ENCODE measurements around the gene KIAA0930. TPM values are rescaled to one million over a fixed set of nuclear protein-coding genes. Genes with fewer than 3 reads are reported as not detected.

The KIAA0930 gene
- total RNA-seq, 3 donors from 2014 or later (not counting 1 experiment from before 2014, with no cell fraction given) = 32.6 to 39.1 (median 38.4) TPM

DNA sequence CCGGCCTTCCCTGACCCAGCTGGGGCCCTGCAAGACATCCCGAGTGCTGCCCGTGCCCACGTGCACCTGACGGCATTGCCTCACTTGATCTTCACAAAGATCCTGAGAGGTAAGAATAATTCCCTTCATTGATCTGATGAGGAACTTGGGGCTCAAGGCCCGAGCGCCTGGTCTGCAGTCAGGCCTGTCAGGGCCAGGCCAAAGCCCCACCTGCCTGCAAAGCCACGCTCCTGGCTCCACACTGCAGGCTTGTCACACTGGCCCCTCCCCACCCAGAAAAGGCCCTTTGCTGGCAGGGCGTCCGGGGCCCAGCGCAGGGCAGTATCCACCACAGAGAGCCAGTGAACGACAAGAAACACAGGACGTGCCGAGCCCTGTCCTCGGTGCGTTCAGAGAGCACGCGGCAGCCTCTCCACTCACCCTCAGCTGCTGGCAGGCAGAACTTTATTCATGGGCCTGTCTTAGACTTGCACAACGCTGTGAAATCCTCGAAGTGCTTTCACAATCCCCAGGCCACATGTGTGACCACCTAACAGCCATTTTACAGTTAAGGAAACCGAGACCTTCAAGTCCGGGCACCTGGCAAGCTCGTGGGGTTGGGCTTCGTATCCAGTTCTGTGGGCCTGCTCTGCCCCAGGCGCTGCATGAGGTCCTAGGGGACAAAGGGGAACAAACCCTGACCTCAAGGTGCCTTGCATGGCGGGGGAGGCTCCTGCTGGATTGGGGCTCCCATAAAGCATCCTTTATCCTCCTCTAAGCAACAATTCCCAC is 14.8 kb downstream of the KIAA0930 start:
- no peak overlapping the region for H3K4me3 Mint-ChIP-seq
- 76% methylated on average over 26 of the region's 26 CpGs for WGBS (ENCODE audit: insufficient coverage)
- TF ChIP-seq, protein P1, sequence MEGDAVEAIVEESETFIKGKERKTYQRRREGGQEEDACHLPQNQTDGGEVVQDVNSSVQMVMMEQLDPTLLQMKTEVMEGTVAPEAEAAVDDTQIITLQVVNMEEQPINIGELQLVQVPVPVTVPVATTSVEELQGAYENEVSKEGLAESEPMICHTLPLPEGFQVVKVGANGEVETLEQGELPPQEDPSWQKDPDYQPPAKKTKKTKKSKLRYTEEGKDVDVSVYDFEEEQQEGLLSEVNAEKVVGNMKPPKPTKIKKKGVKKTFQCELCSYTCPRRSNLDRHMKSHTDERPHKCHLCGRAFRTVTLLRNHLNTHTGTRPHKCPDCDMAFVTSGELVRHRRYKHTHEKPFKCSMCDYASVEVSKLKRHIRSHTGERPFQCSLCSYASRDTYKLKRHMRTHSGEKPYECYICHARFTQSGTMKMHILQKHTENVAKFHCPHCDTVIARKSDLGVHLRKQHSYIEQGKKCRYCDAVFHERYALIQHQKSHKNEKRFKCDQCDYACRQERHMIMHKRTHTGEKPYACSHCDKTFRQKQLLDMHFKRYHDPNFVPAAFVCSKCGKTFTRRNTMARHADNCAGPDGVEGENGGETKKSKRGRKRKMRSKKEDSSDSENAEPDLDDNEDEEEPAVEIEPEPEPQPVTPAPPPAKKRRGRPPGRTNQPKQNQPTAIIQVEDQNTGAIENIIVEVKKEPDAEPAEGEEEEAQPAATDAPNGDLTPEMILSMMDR (IDR thresholded peaks at IDR 0.05) = no peak

DNA sequence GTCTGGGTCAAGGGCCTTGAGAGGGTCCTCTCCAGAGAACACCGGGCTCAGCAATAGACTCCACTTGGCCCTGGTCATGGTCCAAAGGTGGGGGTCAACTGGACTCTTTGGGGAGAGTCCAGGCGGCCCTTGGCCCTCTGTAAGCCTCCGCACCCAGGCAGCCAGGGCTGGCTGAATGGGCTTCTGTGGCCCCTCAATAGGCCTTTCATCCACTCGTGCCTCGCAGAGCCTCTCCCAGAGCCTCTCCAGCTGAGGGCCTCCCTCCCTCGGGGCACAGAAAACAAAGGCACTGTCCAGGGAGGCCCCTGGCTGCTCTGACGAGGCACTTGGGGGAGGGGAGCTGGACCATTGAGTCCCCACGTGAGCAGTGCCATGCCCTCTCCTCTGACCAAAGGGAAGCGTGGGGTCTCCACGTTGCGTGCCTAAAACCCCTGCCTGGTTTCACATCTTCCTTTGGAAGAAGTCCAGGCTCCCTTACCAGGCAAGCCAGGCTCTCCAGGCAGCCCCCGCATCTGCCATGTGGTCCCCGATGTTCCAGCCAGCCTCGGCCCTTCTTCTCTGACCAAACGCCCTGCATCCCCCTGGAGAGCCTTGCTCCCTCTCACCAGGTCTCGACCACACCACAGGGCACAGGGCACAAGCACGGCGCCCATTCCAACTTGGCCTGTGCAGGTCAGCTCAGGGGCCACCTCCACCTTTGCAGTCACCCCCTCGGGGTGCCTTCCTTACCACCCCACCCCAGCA is 15.5 kb downstream of the KIAA0930 start:
- Mint-ChIP-seq H3K9me3 (no peaks in the 10 kb centered on the region), H3K27me3 (ENCODE audit: low read depth in 2 of 2) (no peaks in the 10 kb centered on the region), H3K4me3 (no peak overlapping the region), H3K27ac (peak overlapping the region in 1 of 2 donors; percentile 83), H3K4me1 (peaks cover 30 to 71% of the 10 kb centered on the region in 2 donors), H3K36me3 (no peaks in the 10 kb centered on the region)
- DNase-seq (no peak), ATAC-seq (no peak)
- intact Hi-C loops (cut with micrococcal nuclease) = no loop called here
- WGBS (ENCODE audit: insufficient coverage) = 92% methylated on average over 19 of the region's 19 CpGs
- Histone ChIP-seq H3K4me3 (ENCODE audit: low read length) (no peak overlapping the region), H3K4me1 (ENCODE audit: control insufficient read depth, insufficient read depth, low read length) (peaks cover 63% of the 10 kb centered on the region), H3K27ac (ENCODE audit: low read length) (no peak overlapping the region), H3K9me3 (ENCODE audit: control insufficient read depth, insufficient read depth, low read length) (no peaks in the 10 kb centered on the region), H3K36me3 (ENCODE audit: control insufficient read depth, insufficient read depth, low read length) (no peaks in the 10 kb centered on the region), H3K27me3 (ENCODE audit: control insufficient read depth, insufficient read depth, low read length) (no peaks in the 10 kb centered on the region)
- TF ChIP-seq, protein P1 (IDR thresholded peaks at IDR 0.05) = no peak

More for the DNA sequence above, 14.8 kb downstream of the KIAA0930 start:
- no peak for DNase-seq
- Mint-ChIP-seq H3K4me1 (peaks cover 30 to 71% of the 10 kb centered on the region in 2 donors), H3K9me3 (no peaks in the 10 kb centered on the region), H3K27ac (peak overlapping the region; percentile 67 to 83), H3K27me3 (ENCODE audit: low read depth in 2 of 2) (no peaks in the 10 kb centered on the region), H3K36me3 (no peaks in the 10 kb centered on the region)
- H3K27ac ChIP-seq (ENCODE audit: low read length) = peak overlapping the region; percentile 27
- peak in 2 of 3 donors; percentile 40 to 51 for ATAC-seq
- H3K9me3 ChIP-seq (ENCODE audit: control insufficient read depth, insufficient read depth, low read length) = no peaks in the 10 kb centered on the region
- H3K4me1 ChIP-seq (ENCODE audit: control insufficient read depth, insufficient read depth, low read length) = peaks cover 67% of the 10 kb centered on the region
- H3K4me3 ChIP-seq (ENCODE audit: low read length) = no peak overlapping the region
- intact Hi-C loops (cut with micrococcal nuclease) = no loop called here
- no peaks in the 10 kb centered on the region for H3K27me3 ChIP-seq (ENCODE audit: control insufficient read depth, insufficient read depth, low read length)
- no peaks in the 10 kb centered on the region for H3K36me3 ChIP-seq (ENCODE audit: control insufficient read depth, insufficient read depth, low read length)

DNA sequence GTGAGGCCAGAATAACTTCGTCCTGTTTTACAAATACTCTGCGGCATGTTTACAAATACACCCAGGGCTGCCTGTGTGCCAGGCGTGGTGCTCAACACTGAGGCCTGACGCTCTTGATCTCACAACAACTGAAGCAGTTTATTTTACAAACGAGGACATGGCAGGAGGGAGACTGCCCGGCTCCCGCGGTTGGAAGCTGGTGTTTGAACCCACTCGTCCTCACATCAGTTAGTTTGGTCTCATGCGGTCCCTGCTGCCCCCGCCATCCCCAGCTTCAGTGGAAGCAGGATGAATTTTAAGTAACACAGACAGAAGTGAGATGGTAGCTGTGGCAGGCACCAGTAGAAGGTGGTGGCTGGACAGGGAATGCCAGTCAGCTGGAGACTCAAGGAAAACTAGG is 16.4 kb downstream of the KIAA0930 start:
- TF ChIP-seq, protein P1 (IDR thresholded peaks at IDR 0.05) = no peak
- no peak overlapping the region for H3K27ac ChIP-seq (ENCODE audit: low read length)
- H3K4me1 Mint-ChIP-seq = peaks cover 30 to 64% of the 10 kb centered on the region in 2 donors
- no peak for ATAC-seq
- H3K36me3 Mint-ChIP-seq = no peaks in the 10 kb centered on the region
- peak overlapping the region in 1 of 2 donors; percentile 39 for H3K27ac Mint-ChIP-seq
- no peaks in the 10 kb centered on the region for H3K9me3 Mint-ChIP-seq
- WGBS (ENCODE audit: insufficient coverage) = 89% methylated on average over 11 of the region's 11 CpGs
- no peak for DNase-seq
- peaks cover 55% of the 10 kb centered on the region for H3K4me1 ChIP-seq (ENCODE audit: control insufficient read depth, insufficient read depth, low read length)
- no peaks in the 10 kb centered on the region for H3K27me3 ChIP-seq (ENCODE audit: control insufficient read depth, insufficient read depth, low read length)
- no peak overlapping the region for H3K4me3 ChIP-seq (ENCODE audit: low read length)
- no peaks in the 10 kb centered on the region for H3K27me3 Mint-ChIP-seq (ENCODE audit: low read depth in 2 of 2)
- H3K9me3 ChIP-seq (ENCODE audit: control insufficient read depth, insufficient read depth, low read length) = no peaks in the 10 kb centered on the region
- intact Hi-C loops (cut with micrococcal nuclease) = no loop called here
- H3K36me3 ChIP-seq (ENCODE audit: control insufficient read depth, insufficient read depth, low read length) = no peaks in the 10 kb centered on the region
- H3K4me3 Mint-ChIP-seq = no peak overlapping the region

Data from natural killer cell (primary cell).